CD14-positive monocyte (primary cell): ENCODE results near the gene GPR15. TPM values are rescaled to one million over a fixed set of nuclear protein-coding genes. Genes with fewer than 3 reads are reported as not detected.
A peak's percentile ranks its signal among the peaks of the same experiment; 100 is the strongest.

Experiments used
- DNase-seq, 3 donors: peaks; one replicate each; pipeline ENCODE4 v3.0.0-alpha.2; 2011 to 2022
- H2AFZ ChIP-seq: 2 replicates; pipeline ENCODE4 v1.6.0; 2012; ENCODE audit warnings: mild to moderate bottlenecking, low read depth, low read length, inconsistent platforms; ENCODE audit not compliant: insufficient read depth, poor library complexity, severe bottlenecking
- H3K27ac ChIP-seq, 2 donors: 1 replicate in 1 of 2; 2 replicates in 1 of 2; pipeline ENCODE4 v1.5.1; 2012 to 2013; ENCODE audit warnings: low read length in 2 of 2, control low read depth in 1 of 2, inconsistent platforms in 1 of 2, low read depth in 1 of 2, mild to moderate bottlenecking in 1 of 2
- H3K27me3 ChIP-seq, 2 donors: one replicate each; pipeline versions ENCODE4 v1.6.0 to v1.6.1; 2011 to 2013; ENCODE audit warnings: low read length in 2 of 2; ENCODE audit not compliant: control insufficient read depth in 2 of 2, insufficient read depth in 2 of 2
- H3K36me3 ChIP-seq, 2 donors: replicated peaks in 1 of 2; 1 replicate in 1 of 2; 2 replicates in 1 of 2; pipeline versions ENCODE4 v1.5.1 to v1.6.1; 2012 to 2013; ENCODE audit warnings: low read length in 2 of 2, control low read depth in 1 of 2, inconsistent platforms in 1 of 2, mild to moderate bottlenecking in 1 of 2; ENCODE audit not compliant: insufficient read depth in 2 of 2, control insufficient read depth in 1 of 2
- H3K4me1 ChIP-seq, 2 donors: 1 replicate in 1 of 2; 2 replicates in 1 of 2; pipeline versions ENCODE4 v1.5.1 to v1.6.1; 2012 to 2013; ENCODE audit warnings: low read length in 2 of 2, control low read depth in 1 of 2, inconsistent platforms in 1 of 2, mild to moderate bottlenecking in 1 of 2, moderate library complexity in 1 of 2; ENCODE audit not compliant: insufficient read depth in 2 of 2, control insufficient read depth in 1 of 2
- H3K4me2 ChIP-seq: replicated peaks from 2 replicates; pipeline ENCODE3; 2012; ENCODE audit warnings: low read length, moderate library complexity, mild to moderate bottlenecking; ENCODE audit not compliant: poor library complexity, severe bottlenecking; ENCODE audit errors: extremely low read depth
- H3K4me3 ChIP-seq, 3 experiments: fragments of 200-600 bp in 1 of 3; sonication (generic) in 1 of 3; replicated peaks in 1 of 3; 1 replicate in 2 of 3; 2 replicates in 1 of 3; pipeline ENCODE4 v1.5.1; 2011 to 2013; ENCODE audit warnings: low read length in 3 of 3, mild to moderate bottlenecking in 3 of 3, control low read depth in 2 of 3, low read depth in 2 of 3, inconsistent platforms in 1 of 3, moderate library complexity in 1 of 3
- H3K79me2 ChIP-seq: 2 replicates; pipeline ENCODE4 v1.6.0; 2012; ENCODE audit warnings: mild to moderate bottlenecking, control low read depth, inconsistent platforms, low read length, moderate library complexity; ENCODE audit not compliant: insufficient read depth
- H3K9ac ChIP-seq: 2 replicates; pipeline ENCODE4 v1.6.0; 2017; ENCODE audit warnings: low read length, mild to moderate bottlenecking; ENCODE audit not compliant: insufficient read depth, poor library complexity, severe bottlenecking
- H3K9me3 ChIP-seq, 2 donors: replicated peaks in 1 of 2; 1 replicate in 1 of 2; 2 replicates in 1 of 2; pipeline versions ENCODE4 v1.5.1 to v1.6.1; 2012 to 2013; ENCODE audit warnings: low read length in 2 of 2, control low read depth in 1 of 2; ENCODE audit not compliant: control insufficient read depth in 1 of 2, insufficient read depth in 1 of 2
- H4K20me1 ChIP-seq: 2 replicates; pipeline ENCODE4 v1.6.0; 2012; ENCODE audit warnings: mild to moderate bottlenecking, low read length, control low read depth, moderate library complexity; ENCODE audit not compliant: insufficient read depth
- H3K27ac Mint-ChIP-seq, 7 donors: one replicate each; pipeline ENCODE4 v1.8.0; 2020; ENCODE audit warnings: mild to moderate bottlenecking in 7 of 7, mixed read lengths in 7 of 7, moderate library complexity in 6 of 7, inconsistent platforms in 2 of 7
- H3K27me3 Mint-ChIP-seq, 3 donors: one replicate each; pipeline ENCODE4 v1.8.0; 2021 to 2022; ENCODE audit warnings: low read depth in 3 of 3, mild to moderate bottlenecking in 3 of 3, mixed read lengths in 3 of 3, moderate library complexity in 3 of 3, inconsistent platforms in 1 of 3
- H3K36me3 Mint-ChIP-seq, 2 donors: one replicate each; pipeline ENCODE4 v1.8.0; 2020; ENCODE audit warnings: mixed read lengths in 2 of 2, inconsistent platforms in 1 of 2, mild to moderate bottlenecking in 1 of 2
- H3K4me1 Mint-ChIP-seq: one replicate; pipeline ENCODE4 v1.8.0; 2020; ENCODE audit warnings: mild to moderate bottlenecking, mixed read lengths
- H3K4me3 Mint-ChIP-seq, 2 donors: one replicate each; pipeline ENCODE4 v1.8.0; 2020; ENCODE audit warnings: mild to moderate bottlenecking in 2 of 2, mixed read lengths in 2 of 2, moderate library complexity in 1 of 2
- H3K9me3 Mint-ChIP-seq, 7 donors: one replicate each; pipeline ENCODE4 v1.8.0; 2020 to 2022; ENCODE audit warnings: mixed read lengths in 7 of 7, mild to moderate bottlenecking in 6 of 7, moderate library complexity in 6 of 7, inconsistent platforms in 2 of 7
- CTCF ChIP-seq: fragments of 200-600 bp; IDR thresholded peaks from one replicate; pipeline ENCODE4 v1.8.0; 2022; ENCODE audit warnings: antibody characterized with exemption, mild to moderate bottlenecking
- WGBS: methylation state at CpG from one replicate; pipeline ENCODE4 v1.1.5; 2013; ENCODE audit warnings: missing lambda C conversion rate; ENCODE audit not compliant: insufficient coverage; 5-methylcytosine and 5-hydroxymethylcytosine counted together
- intact Hi-C, 2 donors: fragments of 100-400 bp; cut with micrococcal nuclease; formaldehyde crosslinking; loops; one replicate each; pipeline versions ENCODE4 v1.15.0 to v1.15.1; 2023
- polyA plus RNA-seq, 3 donors: library from polyadenylated mRNA; depleted of rRNA in 1 of 3; unstranded in 2 of 3; stranded (reverse) in 1 of 3; fragments of 300-500 nt in 2 of 3; fragments of >200 nt in 1 of 3; fragmentation: Illumina TruSeq in 2 of 3; gene quantifications; 1 replicate in 2 of 3; 2 replicates in 1 of 3; pipeline ENCODE4 v1.2.3, GENCODE V29; 2012 to 2021

The GPR15 gene
- polyA plus RNA-seq, 3 donors: not detected

- Histone ChIP-seq H3K4me2 (peak within 1 kb of the TSS; percentile 77), H3K27me3 (no peaks in the 10 kb centered on the region), H3K79me2 (peaks cover 41% of the 10 kb centered on the region), H2AFZ (peak within 1 kb of the TSS; percentile 78), H3K4me3 (peak within 1 kb of the TSS; percentile 84 to 91 (median 85)), H3K9me3 (no peaks in the 10 kb centered on the region), H3K9ac (peak within 1 kb of the TSS; percentile 91), H3K27ac (peak within 1 kb of the TSS; percentile 70 to 96), H4K20me1 (no peaks in the 10 kb centered on the region), H3K36me3 (peaks cover 26 to 34% of the 10 kb centered on the region in 2 donors), H3K4me1 (peaks cover 11 to 19% of the 10 kb centered on the region in 2 donors)
- Mint-ChIP-seq H3K4me1 (peaks cover 28% of the 10 kb centered on the region), H3K9me3 (no peaks in the 10 kb centered on the region), H3K36me3 (peaks cover 29 to 31% of the 10 kb centered on the region in 2 donors), H3K4me3 (peak within 1 kb of the TSS; percentile 75 to 97), H3K27ac (peak within 1 kb of the TSS; percentile 79 to 98 (median 97)), H3K27me3 (peaks cover 0 to 2% (median 1%) of the 10 kb centered on the region in 3 donors)
- intact Hi-C loops: no loop called here
- WGBS: under 1% methylated on average over 32 of the region's 63 CpGs
- peak; percentile 92 to 97 (median 93) for DNase-seq
- TF ChIP-seq CTCF: no peak
Observed at GRCh38 chr3:98522544-98523281, 9.1 kb upstream of the GPR15 start, which contains the start of gene CLDND1. Gene CLDND1 (minus strand): TSS chr3:98522902. CDS start chr3:98521424, 1,478 bp downstream.

- Mint-ChIP-seq H3K36me3 (peaks cover 6 to 7% of the 10 kb centered on the region in 2 donors), H3K9me3 (no peaks in the 10 kb centered on the region), H3K27ac (no peak overlapping the region), H3K27me3 (peaks cover 0 to 5% (median 1%) of the 10 kb centered on the region in 3 donors), H3K4me1 (peaks cover 19% of the 10 kb centered on the region), H3K4me3 (no peak overlapping the region)
- Histone ChIP-seq H3K9me3 (no peaks in the 10 kb centered on the region), H3K4me3 (no peak overlapping the region), H3K27me3 (no peaks in the 10 kb centered on the region), H3K79me2 (peaks cover 23% of the 10 kb centered on the region), H3K36me3 (peaks cover 2 to 7% of the 10 kb centered on the region in 2 donors), H4K20me1 (no peaks in the 10 kb centered on the region), H3K27ac (no peak overlapping the region), H3K9ac (no peak overlapping the region), H3K4me1 (peaks cover 11 to 19% of the 10 kb centered on the region in 2 donors), H3K4me2 (no peak overlapping the region), H2AFZ (no peak overlapping the region)
- TF ChIP-seq CTCF: no peak
- no CpG with 5 or more reads among the region's 6 CpGs for WGBS
- no peak for DNase-seq
- intact Hi-C loops: loop anchor here in 1 of 2 donors (5.0 kb wide), 1 partner anchor 67 kb away; the partner anchor contains the start of gene CPOX
Observed at GRCh38 chr3:98525494-98525893, 6.3 kb upstream of the GPR15 start.
